GM23338 (cell line): ENCODE results near the gene GPI. TPM values are rescaled to one million over a fixed set of nuclear protein-coding genes. Genes with fewer than 3 reads are reported as not detected.

Source experiments
- ATAC-seq: fragments of 200-7000 bp; cut with Tn5 transposase; 3 replicates; pipeline ENCODE4 v1.9.1; 2020
- DNase-seq: peaks from one replicate; pipeline ENCODE4 v3.0.0-alpha.2; 2015; ENCODE audit warnings: low spot score
- H2AFZ ChIP-seq: fragments of 200-600 bp; sonication (generic); 2 replicates; pipeline ENCODE4 v1.8.0; 2016; ENCODE audit warnings: antibody characterized with exemption, mild to moderate bottlenecking, moderate library complexity
- H3F3A ChIP-seq: fragments of 200-600 bp; sonication (generic); replicated peaks from 2 replicates; pipeline ENCODE4 v1.8.0; 2017; ENCODE audit warnings: antibody characterized with exemption, mixed run types, low read depth
- H3K27ac ChIP-seq: fragments of 200-600 bp; sonication (generic); 2 replicates; pipeline ENCODE4 v1.6.1; 2016; ENCODE audit warnings: low read depth
- H3K27me3 ChIP-seq: fragments of 200-600 bp; sonication (generic); 2 replicates; pipeline ENCODE4 v1.8.0; 2016; ENCODE audit warnings: mild to moderate bottlenecking, mixed run types, moderate library complexity; ENCODE audit not compliant: insufficient read depth
- H3K36me3 ChIP-seq: fragments of 200-600 bp; sonication (generic); 2 replicates; pipeline ENCODE4 v1.8.0; 2016; ENCODE audit warnings: mild to moderate bottlenecking; ENCODE audit not compliant: insufficient read depth
- H3K4me1 ChIP-seq: fragments of 200-600 bp; sonication (generic); 2 replicates; pipeline ENCODE4 v1.8.0; 2016; ENCODE audit warnings: mild to moderate bottlenecking, moderate library complexity; ENCODE audit not compliant: insufficient read depth
- H3K4me2 ChIP-seq: fragments of 200-600 bp; sonication (generic); 2 replicates; pipeline ENCODE4 v1.7.1; 2017; ENCODE audit warnings: mixed run types
- H3K4me3 ChIP-seq: fragments of 200-600 bp; sonication (generic); 2 replicates; pipeline ENCODE4 v1.6.1; 2016; ENCODE audit warnings: mixed run types
- H3K79me2 ChIP-seq: fragments of 200-600 bp; sonication (generic); replicated peaks from 2 replicates; pipeline ENCODE4 v1.8.0; 2017; ENCODE audit warnings: mild to moderate bottlenecking; ENCODE audit not compliant: insufficient read depth
- H3K9me2 ChIP-seq: fragments of 200-600 bp; sonication (generic); 2 replicates; pipeline ENCODE4 v1.8.0; 2017; ENCODE audit not compliant: insufficient read depth
- H4K20me1 ChIP-seq: fragments of 200-600 bp; sonication (generic); replicated peaks from 2 replicates; pipeline ENCODE4 v1.8.0; 2017; ENCODE audit warnings: mild to moderate bottlenecking; ENCODE audit not compliant: insufficient read depth
- H3K27ac Mint-ChIP-seq: 2 replicates; pipeline ENCODE4 v1.8.0; 2020; ENCODE audit warnings: inconsistent platforms, mild to moderate bottlenecking, moderate library complexity, mixed read lengths
- H3K27me3 Mint-ChIP-seq: 3 replicates; pipeline ENCODE4 v1.8.0; 2022; ENCODE audit warnings: low read depth, mild to moderate bottlenecking, moderate library complexity, mixed read lengths, inconsistent platforms; ENCODE audit not compliant: insufficient read depth, poor library complexity
- H3K36me3 Mint-ChIP-seq: 3 replicates; pipeline ENCODE4 v1.8.0; 2021; ENCODE audit warnings: low read depth, mild to moderate bottlenecking, inconsistent platforms, moderate library complexity, mixed read lengths
- H3K4me1 Mint-ChIP-seq: 3 replicates; pipeline ENCODE4 v1.8.0; 2020; ENCODE audit warnings: mild to moderate bottlenecking, inconsistent platforms, mixed read lengths
- H3K4me3 Mint-ChIP-seq: 3 replicates; pipeline ENCODE4 v1.8.0; 2021; ENCODE audit warnings: moderate library complexity, mild to moderate bottlenecking, inconsistent platforms, mixed read lengths
- H3K9me3 Mint-ChIP-seq: 3 replicates; pipeline ENCODE4 v1.8.0; 2020; ENCODE audit warnings: moderate library complexity, mild to moderate bottlenecking, inconsistent platforms, mixed read lengths
- CREB1 ChIP-seq: fragments of 250-450 bp; sonication (Bioruptor Pico); IDR thresholded peaks from 2 replicates; pipeline ENCODE4 v1.5.0; 2020; ENCODE audit warnings: low read depth, mild to moderate bottlenecking, moderate library complexity
- EZH2phosphoT487 ChIP-seq: fragments of 200-600 bp; sonication (generic); IDR thresholded peaks from one replicate; pipeline ENCODE4 v1.8.1; 2018; ENCODE audit warnings: antibody characterized with exemption; ENCODE audit not compliant: unreplicated experiment
- JUNB ChIP-seq: IDR thresholded peaks from one replicate; pipeline ENCODE4 v1.6.1; 2016; ENCODE audit warnings: antibody characterized with exemption; ENCODE audit not compliant: unreplicated experiment
- ZNF114 ChIP-seq: fragments of 250-450 bp; sonication (Bioruptor Pico); IDR thresholded peaks from 2 replicates; pipeline ENCODE4 v1.5.0; 2020; ENCODE audit warnings: mild to moderate bottlenecking, moderate library complexity
- polyA plus RNA-seq: library from polyadenylated mRNA; unstranded; fragments of >200 nt; fragmentation: Nextera tagmentation; extraction: Ambion mirVana; gene quantifications from 2 replicates; pipeline ENCODE4 v1.2.1, GENCODE V29; 2016
- total RNA-seq: library from RNA; depleted of rRNA; stranded (reverse); fragments of >200 nt; shearing (Covaris generic); gene quantifications from 2 replicates; pipeline ENCODE4 v1.2.3, GENCODE V29; 2014
- TF ChIP-seq, protein P1 (sequence below), 2 experiments: fragments of 200-600 bp in 1 of 2; sonication (generic) in 1 of 2; conservative IDR thresholded peaks; 2 replicates each; pipeline versions ENCODE4 v1.5.1 to v1.6.1; 2016 to 2017; ENCODE audit warnings: antibody characterized with exemption in 2 of 2, low read depth in 2 of 2, mild to moderate bottlenecking in 2 of 2, moderate library complexity in 1 of 2
- TF ChIP-seq, protein P2 (sequence below): fragments of 250-450 bp; sonication (Bioruptor Pico); IDR thresholded peaks from 2 replicates; pipeline ENCODE4 v1.5.0; 2020; ENCODE audit warnings: mild to moderate bottlenecking, moderate library complexity

The GPI gene
- total and polyA plus RNA-seq, 2 experiments from 2014 or later, result 136 to 327 TPM

DNA sequence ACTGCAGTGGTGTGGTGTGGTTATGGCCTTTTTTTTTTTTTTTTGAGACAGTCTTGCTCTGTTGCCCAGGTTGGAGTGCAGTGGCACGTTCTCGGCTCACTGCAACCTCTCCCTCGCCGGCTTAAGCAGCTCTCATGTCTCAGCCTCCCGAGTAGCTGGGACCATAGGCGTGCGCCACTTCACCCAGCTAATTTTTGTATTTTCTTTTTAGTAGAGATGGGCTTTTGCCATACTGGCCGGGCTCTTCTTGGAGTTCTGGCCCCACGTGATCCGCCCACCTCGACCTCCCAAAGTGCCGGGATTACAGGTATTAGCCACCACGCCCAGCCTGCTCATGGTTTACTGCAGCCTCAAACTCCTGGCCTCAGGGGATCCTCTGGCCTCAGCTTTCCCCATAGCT, 46.2 kb downstream of the GPI start:
- ATAC-seq, result no peak
- Mint-ChIP-seq H3K36me3 (peaks cover 76% of the 10 kb centered on the region), H3K4me3 (no peak overlapping the region), H3K9me3 (no peaks in the 10 kb centered on the region), H3K27me3 (no peaks in the 10 kb centered on the region), H3K4me1 (no peaks in the 10 kb centered on the region), H3K27ac (no peak overlapping the region)
- peaks cover 37% of the 10 kb centered on the region for H3K36me3 ChIP-seq
- H4K20me1 ChIP-seq, result peaks cover 13% of the 10 kb centered on the region
- no peak overlapping the region for H2AFZ ChIP-seq
- H3K4me2 ChIP-seq, result no peak overlapping the region
- TF ChIP-seq ZNF114 (CRISPR knock-in tag) (no peak), EZH2phosphoT487 (no peak), JUNB (no peak), CREB1 (CRISPR knock-in tag) (no peak)
- TF ChIP-seq, protein P1, sequence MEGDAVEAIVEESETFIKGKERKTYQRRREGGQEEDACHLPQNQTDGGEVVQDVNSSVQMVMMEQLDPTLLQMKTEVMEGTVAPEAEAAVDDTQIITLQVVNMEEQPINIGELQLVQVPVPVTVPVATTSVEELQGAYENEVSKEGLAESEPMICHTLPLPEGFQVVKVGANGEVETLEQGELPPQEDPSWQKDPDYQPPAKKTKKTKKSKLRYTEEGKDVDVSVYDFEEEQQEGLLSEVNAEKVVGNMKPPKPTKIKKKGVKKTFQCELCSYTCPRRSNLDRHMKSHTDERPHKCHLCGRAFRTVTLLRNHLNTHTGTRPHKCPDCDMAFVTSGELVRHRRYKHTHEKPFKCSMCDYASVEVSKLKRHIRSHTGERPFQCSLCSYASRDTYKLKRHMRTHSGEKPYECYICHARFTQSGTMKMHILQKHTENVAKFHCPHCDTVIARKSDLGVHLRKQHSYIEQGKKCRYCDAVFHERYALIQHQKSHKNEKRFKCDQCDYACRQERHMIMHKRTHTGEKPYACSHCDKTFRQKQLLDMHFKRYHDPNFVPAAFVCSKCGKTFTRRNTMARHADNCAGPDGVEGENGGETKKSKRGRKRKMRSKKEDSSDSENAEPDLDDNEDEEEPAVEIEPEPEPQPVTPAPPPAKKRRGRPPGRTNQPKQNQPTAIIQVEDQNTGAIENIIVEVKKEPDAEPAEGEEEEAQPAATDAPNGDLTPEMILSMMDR (conservative IDR thresholded peaks at IDR 0.05; ENCODE audit: low read depth in 2 of 2), result no peak
- TF ChIP-seq, protein P2, sequence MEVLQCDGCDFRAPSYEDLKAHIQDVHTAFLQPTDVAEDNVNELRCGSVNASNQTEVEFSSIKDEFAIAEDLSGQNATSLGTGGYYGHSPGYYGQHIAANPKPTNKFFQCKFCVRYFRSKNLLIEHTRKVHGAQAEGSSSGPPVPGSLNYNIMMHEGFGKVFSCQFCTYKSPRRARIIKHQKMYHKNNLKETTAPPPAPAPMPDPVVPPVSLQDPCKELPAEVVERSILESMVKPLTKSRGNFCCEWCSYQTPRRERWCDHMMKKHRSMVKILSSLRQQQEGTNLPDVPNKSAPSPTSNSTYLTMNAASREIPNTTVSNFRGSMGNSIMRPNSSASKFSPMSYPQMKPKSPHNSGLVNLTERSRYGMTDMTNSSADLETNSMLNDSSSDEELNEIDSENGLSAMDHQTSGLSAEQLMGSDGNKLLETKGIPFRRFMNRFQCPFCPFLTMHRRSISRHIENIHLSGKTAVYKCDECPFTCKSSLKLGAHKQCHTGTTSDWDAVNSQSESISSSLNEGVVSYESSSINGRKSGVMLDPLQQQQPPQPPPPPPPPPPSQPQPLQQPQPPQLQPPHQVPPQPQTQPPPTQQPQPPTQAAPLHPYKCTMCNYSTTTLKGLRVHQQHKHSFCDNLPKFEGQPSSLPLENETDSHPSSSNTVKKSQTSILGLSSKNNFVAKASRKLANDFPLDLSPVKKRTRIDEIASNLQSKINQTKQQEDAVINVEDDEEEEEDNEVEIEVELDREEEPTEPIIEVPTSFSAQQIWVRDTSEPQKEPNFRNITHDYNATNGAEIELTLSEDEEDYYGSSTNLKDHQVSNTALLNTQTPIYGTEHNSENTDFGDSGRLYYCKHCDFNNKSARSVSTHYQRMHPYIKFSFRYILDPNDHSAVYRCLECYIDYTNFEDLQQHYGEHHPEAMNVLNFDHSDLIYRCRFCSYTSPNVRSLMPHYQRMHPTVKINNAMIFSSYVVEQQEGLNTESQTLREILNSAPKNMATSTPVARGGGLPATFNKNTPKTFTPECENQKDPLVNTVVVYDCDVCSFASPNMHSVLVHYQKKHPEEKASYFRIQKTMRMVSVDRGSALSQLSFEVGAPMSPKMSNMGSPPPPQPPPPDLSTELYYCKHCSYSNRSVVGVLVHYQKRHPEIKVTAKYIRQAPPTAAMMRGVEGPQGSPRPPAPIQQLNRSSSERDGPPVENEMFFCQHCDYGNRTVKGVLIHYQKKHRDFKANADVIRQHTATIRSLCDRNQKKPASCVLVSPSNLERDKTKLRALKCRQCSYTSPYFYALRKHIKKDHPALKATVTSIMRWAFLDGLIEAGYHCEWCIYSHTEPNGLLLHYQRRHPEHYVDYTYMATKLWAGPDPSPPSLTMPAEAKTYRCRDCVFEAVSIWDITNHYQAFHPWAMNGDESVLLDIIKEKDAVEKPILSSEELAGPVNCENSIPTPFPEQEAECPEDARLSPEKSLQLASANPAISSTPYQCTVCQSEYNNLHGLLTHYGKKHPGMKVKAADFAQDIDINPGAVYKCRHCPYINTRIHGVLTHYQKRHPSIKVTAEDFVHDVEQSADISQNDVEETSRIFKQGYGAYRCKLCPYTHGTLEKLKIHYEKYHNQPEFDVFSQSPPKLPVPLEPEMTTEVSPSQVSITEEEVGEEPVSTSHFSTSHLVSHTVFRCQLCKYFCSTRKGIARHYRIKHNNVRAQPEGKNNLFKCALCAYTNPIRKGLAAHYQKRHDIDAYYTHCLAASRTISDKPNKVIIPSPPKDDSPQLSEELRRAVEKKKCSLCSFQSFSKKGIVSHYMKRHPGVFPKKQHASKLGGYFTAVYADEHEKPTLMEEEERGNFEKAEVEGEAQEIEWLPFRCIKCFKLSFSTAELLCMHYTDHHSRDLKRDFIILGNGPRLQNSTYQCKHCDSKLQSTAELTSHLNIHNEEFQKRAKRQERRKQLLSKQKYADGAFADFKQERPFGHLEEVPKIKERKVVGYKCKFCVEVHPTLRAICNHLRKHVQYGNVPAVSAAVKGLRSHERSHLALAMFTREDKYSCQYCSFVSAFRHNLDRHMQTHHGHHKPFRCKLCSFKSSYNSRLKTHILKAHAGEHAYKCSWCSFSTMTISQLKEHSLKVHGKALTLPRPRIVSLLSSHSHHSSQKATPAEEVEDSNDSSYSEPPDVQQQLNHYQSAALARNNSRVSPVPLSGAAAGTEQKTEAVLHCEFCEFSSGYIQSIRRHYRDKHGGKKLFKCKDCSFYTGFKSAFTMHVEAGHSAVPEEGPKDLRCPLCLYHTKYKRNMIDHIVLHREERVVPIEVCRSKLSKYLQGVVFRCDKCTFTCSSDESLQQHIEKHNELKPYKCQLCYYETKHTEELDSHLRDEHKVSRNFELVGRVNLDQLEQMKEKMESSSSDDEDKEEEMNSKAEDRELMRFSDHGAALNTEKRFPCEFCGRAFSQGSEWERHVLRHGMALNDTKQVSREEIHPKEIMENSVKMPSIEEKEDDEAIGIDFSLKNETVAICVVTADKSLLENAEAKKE (CRISPR knock-in tag), result no peak
- H3K9me2 ChIP-seq, result no peaks in the 10 kb centered on the region
- H3K27me3 ChIP-seq, result no peaks in the 10 kb centered on the region
- H3K79me2 ChIP-seq, result peaks cover 31% of the 10 kb centered on the region
- no peak overlapping the region for H3K4me3 ChIP-seq
- H3K4me1 ChIP-seq, result no peaks in the 10 kb centered on the region
- no peaks in the 10 kb centered on the region; the same call in 1 of the 2 replicates for H3F3A ChIP-seq
- H3K27ac ChIP-seq, result no peak overlapping the region
- DNase-seq, result no peak
